Mucosa of descending colon (tissue), 3 donors: ENCODE measurements around the gene KIF23. TPM values are rescaled to one million over a fixed set of nuclear protein-coding genes. Genes with fewer than 3 reads are reported as not detected.

Experiments used
- ATAC-seq: fragments of 200-7000 bp; cut with Tn5 transposase; one replicate; pipeline ENCODE4 v1.9.1; 2020; ENCODE audit warnings: mild to moderate bottlenecking, moderate library complexity
- DNase-seq, 3 donors: peaks; one replicate each; pipeline ENCODE4 v3.0.0-alpha.2; 2020
- H3K36me3 ChIP-seq: fragments of 200-600 bp; one replicate; pipeline ENCODE4 v1.8.0; 2021; ENCODE audit warnings: low read depth, mild to moderate bottlenecking
- H3K4me1 ChIP-seq: fragments of 200-600 bp; one replicate; pipeline ENCODE4 v1.8.0; 2021; ENCODE audit warnings: low read depth, mild to moderate bottlenecking
- H3K4me3 ChIP-seq: fragments of 200-600 bp; one replicate; pipeline ENCODE4 v1.8.0; 2021; ENCODE audit warnings: mild to moderate bottlenecking
- H3K9me3 ChIP-seq: fragments of 200-600 bp; one replicate; pipeline ENCODE4 v1.8.0; 2021; ENCODE audit warnings: mild to moderate bottlenecking
- CTCF ChIP-seq: fragments of 200-600 bp; IDR thresholded peaks from one replicate; pipeline ENCODE4 v1.8.0; 2022; ENCODE audit warnings: antibody characterized with exemption, mild to moderate bottlenecking
- intact Hi-C, 2 donors: fragments of 100-400 bp; cut with DNase I in 1 of 2; cut with micrococcal nuclease in 1 of 2; formaldehyde crosslinking; loops; one replicate each; pipeline versions ENCODE4 v1.11.0 to v1.11.1; 2022; cut with DNase I, micrococcal nuclease
- total RNA-seq, 3 donors: library from RNA; stranded (reverse); fragmentation: NEBNext Ultra II Directional in 2 of 3; extraction: Animal tissue kit (Norgen Biotek cat#: 25700) in 2 of 3; gene quantifications; one replicate each; pipeline versions ENCODE4 v1.2.1 to v1.2.4, GENCODE V29; 2021 to 2023
- donor health status: DM: no; HTN: no; CAD: no; lungs with moderate emphysema.
- donor health status: DM: no; HTN: no; CAD: no.
- donor health status: DM: no; HTN: yes; CAD: no.

Gene KIF23
- total RNA-seq, 3 donors from 2014 or later: 3.1 to 11.2 (median 4.4) TPM

- peaks cover 5% of the 10 kb centered on the region for H3K4me1 ChIP-seq
- H3K36me3 ChIP-seq: no peaks in the 10 kb centered on the region
- TF ChIP-seq CTCF: no peak
- peak overlapping the region; percentile 61 for H3K4me3 ChIP-seq
- ATAC-seq (peak; percentile 57), DNase-seq (peak; percentile 17 to 54 (median 46))
- intact Hi-C loops: no loop called here
- no peaks in the 10 kb centered on the region for H3K9me3 ChIP-seq
Observed at GRCh38 chr15:69414701-69415167, 585 bp downstream of the KIF23 start.

- no peak for TF ChIP-seq CTCF
- Histone ChIP-seq H3K4me1 (peaks cover 5% of the 10 kb centered on the region), H3K36me3 (no peaks in the 10 kb centered on the region), H3K9me3 (no peaks in the 10 kb centered on the region), H3K4me3 (no peak overlapping the region)
- intact Hi-C loops: no loop called here
- ATAC-seq (no peak), DNase-seq (no peak)
Observed at GRCh38 chr15:69415381-69415780, 1.2 kb downstream of the KIF23 start.

GRCh38 chr15:69417581-69417980 lies 3.4 kb downstream of the KIF23 start:
- Histone ChIP-seq H3K36me3 (no peaks in the 10 kb centered on the region), H3K4me3 (no peak overlapping the region), H3K9me3 (no peaks in the 10 kb centered on the region), H3K4me1 (peaks cover 5% of the 10 kb centered on the region)
- DNase-seq: no peak
- intact Hi-C loops: no loop called here
- TF ChIP-seq CTCF: no peak
- no peak for ATAC-seq

GRCh38 chr15:69421498-69421897 lies 7.3 kb downstream of the KIF23 start:
- TF ChIP-seq CTCF: no peak
- Histone ChIP-seq H3K4me3 (no peak overlapping the region), H3K9me3 (no peaks in the 10 kb centered on the region), H3K4me1 (no peaks in the 10 kb centered on the region), H3K36me3 (no peaks in the 10 kb centered on the region)
- ATAC-seq: no peak
- DNase-seq: no peak
- intact Hi-C loops: no loop called here

GRCh38 chr15:69422336-69422895 lies 8.3 kb downstream of the KIF23 start:
- intact Hi-C loops: no loop called here
- no peak for ATAC-seq
- no peak for TF ChIP-seq CTCF
- Histone ChIP-seq H3K9me3 (no peaks in the 10 kb centered on the region), H3K4me1 (no peaks in the 10 kb centered on the region), H3K36me3 (no peaks in the 10 kb centered on the region), H3K4me3 (no peak overlapping the region)
- no peak for DNase-seq

GRCh38 chr15:69424001-69424400 lies 9.9 kb downstream of the KIF23 start:
- Histone ChIP-seq H3K36me3 (no peaks in the 10 kb centered on the region), H3K4me1 (no peaks in the 10 kb centered on the region), H3K4me3 (no peak overlapping the region), H3K9me3 (no peaks in the 10 kb centered on the region)
- ATAC-seq (no peak), DNase-seq (no peak)
- no peak for TF ChIP-seq CTCF
- intact Hi-C loops: no loop called here
